Activated B cell treated with CpG ODN at 0.5 μM for 24 hours (primary cell): ENCODE measurements around the gene TRDN. TPM values are rescaled to one million over a fixed set of nuclear protein-coding genes. Genes with fewer than 3 reads are reported as not detected.

ENCODE experiments used
- ATAC-seq: fragments of 200-7000 bp; cut with Tn5 transposase; one replicate; pipeline ENCODE4 v1.10.0; 2021; ENCODE audit warnings: low read depth, mild to moderate bottlenecking, moderate library complexity
- CTCF ChIA-PET: fragments of 350-600 bp; sonication (Branson Sonifier 250); formaldehyde crosslinking; loops from one replicate; lab custom pipeline; 2021; ENCODE audit warnings: antibody characterized with exemption; lab: Charles Lee
- POLR2A ChIA-PET: fragments of 350-600 bp; sonication (Branson Sonifier 250); formaldehyde crosslinking; loops from one replicate; lab custom pipeline; 2021; ENCODE audit warnings: antibody characterized with exemption; lab: Charles Lee
- DNase-seq: peaks from one replicate; pipeline ENCODE4 v3.0.0; 2022
- H3K27ac Mint-ChIP-seq: one replicate; pipeline ENCODE4 v1.8.0; 2020; ENCODE audit warnings: mixed read lengths
- H3K27me3 Mint-ChIP-seq: one replicate; pipeline ENCODE4 v1.8.0; 2021; ENCODE audit warnings: mixed read lengths
- H3K36me3 Mint-ChIP-seq: one replicate; pipeline ENCODE4 v1.8.0; 2021; ENCODE audit warnings: low read depth, mixed read lengths
- H3K4me1 Mint-ChIP-seq: one replicate; pipeline ENCODE4 v1.8.0; 2021; ENCODE audit warnings: mixed read lengths
- H3K4me3 Mint-ChIP-seq: one replicate; pipeline ENCODE4 v1.8.0; 2020; ENCODE audit warnings: mild to moderate bottlenecking, mixed read lengths
- H3K9me3 Mint-ChIP-seq: one replicate; pipeline ENCODE4 v1.8.0; 2020; ENCODE audit warnings: mixed read lengths
- CTCF ChIP-seq: fragments of 200-600 bp; IDR thresholded peaks from one replicate; pipeline ENCODE4 v1.8.0; 2022; ENCODE audit warnings: antibody characterized with exemption, mild to moderate bottlenecking
- intact Hi-C: fragments of 100-400 bp; cut with micrococcal nuclease; formaldehyde crosslinking; loops from one replicate; pipeline ENCODE4 v1.15.1; 2024
- total RNA-seq: library from RNA; stranded (reverse); gene quantifications from 2 replicates; pipeline ENCODE4 v1.2.3, GENCODE V29; 2022

The TRDN gene
- total RNA-seq, 1 donor from 2014 or later: not detected

GRCh38 chr6:123193298-123193697, 443.5 kb downstream of the TRDN start:
- TF ChIP-seq CTCF: no peak
- Mint-ChIP-seq H3K27ac (no peak overlapping the region), H3K9me3 (no peaks in the 10 kb centered on the region), H3K27me3 (no peaks in the 10 kb centered on the region), H3K4me1 (no peaks in the 10 kb centered on the region), H3K4me3 (no peak overlapping the region), H3K36me3 (no peaks in the 10 kb centered on the region)
- no peak for ATAC-seq
- POLR2A ChIA-PET: no interaction called here
- no peak for DNase-seq
- CTCF ChIA-PET: no interaction called here
- intact Hi-C loops: no loop called here

- peaks cover 13% of the 10 kb centered on the region for H3K9me3 Mint-ChIP-seq
- CTCF ChIA-PET: no interaction called here
- no peaks in the 10 kb centered on the region for H3K4me1 Mint-ChIP-seq
Observed at GRCh38 chr6:123189816-123190215, 446.9 kb downstream of the TRDN start.

GRCh38 chr6:123182998-123183397, 453.8 kb downstream of the TRDN start:
- Mint-ChIP-seq H3K27ac (no peak overlapping the region), H3K36me3 (no peaks in the 10 kb centered on the region), H3K4me3 (no peak overlapping the region), H3K27me3 (no peaks in the 10 kb centered on the region), H3K9me3 (peaks cover 13% of the 10 kb centered on the region), H3K4me1 (no peaks in the 10 kb centered on the region)
- intact Hi-C loops: no loop called here
- no peak for TF ChIP-seq CTCF
- CTCF ChIA-PET: no interaction called here
- DNase-seq: no peak
- POLR2A ChIA-PET: no interaction called here
- ATAC-seq: no peak

More at GRCh38 chr6:123189816-123190215, 446.9 kb downstream of the TRDN start:
- DNase-seq (no peak), ATAC-seq (no peak)
- H3K27ac Mint-ChIP-seq: no peak overlapping the region
- no peaks in the 10 kb centered on the region for H3K36me3 Mint-ChIP-seq
- intact Hi-C loops: no loop called here
- H3K27me3 Mint-ChIP-seq: no peaks in the 10 kb centered on the region
- POLR2A ChIA-PET: no interaction called here
- TF ChIP-seq CTCF: no peak
- H3K4me3 Mint-ChIP-seq: no peak overlapping the region

GRCh38 chr6:123176706-123177105, 460.0 kb downstream of the TRDN start:
- Mint-ChIP-seq H3K36me3 (no peaks in the 10 kb centered on the region), H3K4me3 (no peak overlapping the region), H3K27me3 (no peaks in the 10 kb centered on the region), H3K4me1 (no peaks in the 10 kb centered on the region), H3K9me3 (no peaks in the 10 kb centered on the region), H3K27ac (no peak overlapping the region)
- no peak for TF ChIP-seq CTCF
- ATAC-seq (no peak), DNase-seq (no peak)
- intact Hi-C loops: no loop called here
- POLR2A ChIA-PET: no interaction called here
- CTCF ChIA-PET: no interaction called here

- Mint-ChIP-seq H3K27me3 (no peaks in the 10 kb centered on the region), H3K36me3 (no peaks in the 10 kb centered on the region), H3K27ac (no peak overlapping the region), H3K4me1 (no peaks in the 10 kb centered on the region), H3K9me3 (no peaks in the 10 kb centered on the region), H3K4me3 (no peak overlapping the region)
- intact Hi-C loops: no loop called here
- ChIA-PET POLR2A (no interaction called here), CTCF (no interaction called here)
- ATAC-seq (no peak), DNase-seq (no peak)
- no peak for TF ChIP-seq CTCF
Observed at GRCh38 chr6:123171341-123172115, 465.2 kb downstream of the TRDN start.
